ENCODE data around the gene ZC3H12A. TPM values are rescaled to one million over a fixed set of nuclear protein-coding genes. Genes with fewer than 3 reads are reported as not detected.
A peak's percentile ranks its signal among the peaks of the same experiment; 100 is the strongest.

ZC3H12A gene
- total RNA-seq, 1 donor from 2014 or later, result 4.9 TPM

DNA sequence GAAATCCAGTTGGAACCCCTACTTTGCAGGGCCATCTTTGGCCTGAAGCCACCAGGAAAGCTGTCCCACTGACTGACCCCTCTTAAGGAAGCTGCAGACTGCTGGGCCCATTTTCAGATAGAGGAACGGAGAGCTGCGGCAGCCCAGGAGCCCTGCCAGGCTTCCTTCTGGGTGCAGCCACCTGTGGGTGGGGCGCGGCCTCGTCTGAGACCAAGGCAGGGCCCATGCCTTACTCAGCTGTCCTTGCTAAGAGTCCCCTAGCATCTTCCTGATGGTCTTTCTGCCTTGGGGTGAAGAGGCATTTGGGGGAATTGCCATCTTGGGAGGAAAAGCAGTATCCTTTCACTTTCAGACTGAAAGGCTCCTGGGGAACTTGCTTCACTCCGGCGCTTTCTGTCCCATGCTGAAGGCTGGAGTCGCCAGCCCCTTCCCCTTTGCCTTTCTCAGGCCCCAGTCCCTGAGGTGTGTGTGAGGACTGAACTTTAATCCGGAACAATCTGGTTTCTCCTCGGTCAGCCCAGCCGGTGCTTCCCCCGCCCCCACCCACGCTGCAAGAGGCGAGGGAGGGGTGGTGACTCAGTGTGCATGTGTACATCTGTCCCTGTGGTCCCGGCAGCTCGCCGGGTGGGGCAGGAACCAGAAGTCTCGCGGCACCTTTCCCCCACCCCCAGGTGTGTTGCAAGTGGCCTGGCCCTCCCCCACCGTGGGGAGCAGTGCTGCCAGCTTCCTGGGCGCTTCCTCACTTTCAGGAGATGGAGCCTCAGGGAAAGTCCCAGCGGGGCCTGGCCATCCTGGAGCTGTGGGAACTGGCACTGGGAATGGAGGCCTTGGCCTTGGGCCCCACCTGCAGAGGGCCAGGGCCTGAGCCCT lies 5.1 kb downstream of the ZC3H12A start:
- no peaks in the 10 kb centered on the region for H3K9me3 ChIP-seq (replicated peaks)
- H3K27ac ChIP-seq (replicated peaks), result peak overlapping the region; percentile 91
- peaks cover 68% of the 10 kb centered on the region for H3K4me1 ChIP-seq
- H3K36me3 ChIP-seq, result peaks cover 66% of the 10 kb centered on the region
- intact Hi-C loops (cut with micrococcal nuclease), result no loop called here
- no peaks in the 10 kb centered on the region for H3K27me3 ChIP-seq (ENCODE audit: low read depth)
- TF ChIP-seq, protein P1, sequence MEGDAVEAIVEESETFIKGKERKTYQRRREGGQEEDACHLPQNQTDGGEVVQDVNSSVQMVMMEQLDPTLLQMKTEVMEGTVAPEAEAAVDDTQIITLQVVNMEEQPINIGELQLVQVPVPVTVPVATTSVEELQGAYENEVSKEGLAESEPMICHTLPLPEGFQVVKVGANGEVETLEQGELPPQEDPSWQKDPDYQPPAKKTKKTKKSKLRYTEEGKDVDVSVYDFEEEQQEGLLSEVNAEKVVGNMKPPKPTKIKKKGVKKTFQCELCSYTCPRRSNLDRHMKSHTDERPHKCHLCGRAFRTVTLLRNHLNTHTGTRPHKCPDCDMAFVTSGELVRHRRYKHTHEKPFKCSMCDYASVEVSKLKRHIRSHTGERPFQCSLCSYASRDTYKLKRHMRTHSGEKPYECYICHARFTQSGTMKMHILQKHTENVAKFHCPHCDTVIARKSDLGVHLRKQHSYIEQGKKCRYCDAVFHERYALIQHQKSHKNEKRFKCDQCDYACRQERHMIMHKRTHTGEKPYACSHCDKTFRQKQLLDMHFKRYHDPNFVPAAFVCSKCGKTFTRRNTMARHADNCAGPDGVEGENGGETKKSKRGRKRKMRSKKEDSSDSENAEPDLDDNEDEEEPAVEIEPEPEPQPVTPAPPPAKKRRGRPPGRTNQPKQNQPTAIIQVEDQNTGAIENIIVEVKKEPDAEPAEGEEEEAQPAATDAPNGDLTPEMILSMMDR (IDR thresholded peaks at IDR 0.05; ENCODE audit: borderline replicate concordance), result no peak
- peak overlapping the region; percentile 83 for H3K4me3 ChIP-seq
- DNase-seq, result peak; percentile 71

DNA sequence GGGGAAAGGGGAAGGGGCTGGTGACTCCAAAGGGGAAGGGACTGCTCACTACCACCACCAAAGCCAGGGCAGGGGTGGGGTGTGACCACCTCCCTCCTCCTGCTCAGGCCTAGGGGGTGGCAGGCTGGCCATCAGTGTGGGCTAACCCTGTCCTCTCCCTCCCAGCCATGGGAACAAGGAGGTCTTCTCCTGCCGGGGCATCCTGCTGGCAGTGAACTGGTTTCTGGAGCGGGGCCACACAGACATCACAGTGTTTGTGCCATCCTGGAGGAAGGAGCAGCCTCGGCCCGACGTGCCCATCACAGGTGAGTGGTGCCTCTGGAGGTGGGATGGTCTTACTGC lies 5.7 kb downstream of the ZC3H12A start:
- H3K4me1 ChIP-seq, result peaks cover 68% of the 10 kb centered on the region
- no peaks in the 10 kb centered on the region for H3K9me3 ChIP-seq (replicated peaks)
- H3K36me3 ChIP-seq, result peaks cover 69% of the 10 kb centered on the region
- H3K4me3 ChIP-seq, result peak overlapping the region; percentile 83
- peak overlapping the region; percentile 91 for H3K27ac ChIP-seq (replicated peaks)
- intact Hi-C loops (cut with micrococcal nuclease), result no loop called here
- DNase-seq, result no peak
- TF ChIP-seq, protein P1 (IDR thresholded peaks at IDR 0.05; ENCODE audit: borderline replicate concordance), result no peak
- no peaks in the 10 kb centered on the region for H3K27me3 ChIP-seq (ENCODE audit: low read depth)

DNA sequence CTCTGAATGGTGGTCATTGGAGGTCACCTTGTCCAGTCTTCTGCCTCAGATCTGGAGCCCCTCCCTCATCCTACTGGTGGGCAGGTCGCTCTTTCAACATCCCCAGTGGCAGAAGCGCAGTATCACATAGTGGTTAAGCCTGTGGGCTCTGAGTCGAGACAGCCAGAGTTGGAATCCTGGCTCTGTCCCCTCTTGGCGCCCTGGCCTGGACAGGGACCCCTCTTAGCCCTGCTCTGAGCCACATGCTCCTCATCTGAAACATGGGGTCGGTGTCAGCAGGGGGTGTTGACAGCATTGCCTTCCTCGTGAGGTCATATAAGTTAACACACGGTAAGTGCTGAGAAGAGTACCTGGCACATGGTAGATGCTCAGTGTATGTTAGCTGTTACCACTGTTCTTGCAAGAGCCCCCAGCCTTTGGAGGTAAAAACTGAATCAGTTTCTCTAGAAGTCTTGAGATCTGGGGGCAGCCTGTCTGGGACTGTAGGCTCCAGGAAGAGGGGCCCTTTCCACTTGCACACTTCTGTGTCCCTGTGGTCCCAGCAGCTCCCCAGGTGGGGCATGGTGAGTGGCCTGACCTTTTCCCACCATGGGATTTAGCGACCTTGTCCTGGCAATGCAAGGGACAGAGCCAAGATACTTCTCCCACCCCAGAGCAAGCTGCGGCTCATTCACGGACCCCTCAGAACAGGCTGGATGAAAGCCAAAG lies 6.4 kb downstream of the ZC3H12A start:
- Histone ChIP-seq H3K27ac (replicated peaks) (peak overlapping the region; percentile 91), H3K4me1 (peaks cover 68% of the 10 kb centered on the region), H3K4me3 (no peak overlapping the region), H3K36me3 (peaks cover 66% of the 10 kb centered on the region), H3K9me3 (replicated peaks) (no peaks in the 10 kb centered on the region), H3K27me3 (ENCODE audit: low read depth) (no peaks in the 10 kb centered on the region)
- TF ChIP-seq, protein P1 (IDR thresholded peaks at IDR 0.05; ENCODE audit: borderline replicate concordance), result no peak
- DNase-seq, result no peak
- intact Hi-C loops (cut with micrococcal nuclease), result no loop called here

DNA sequence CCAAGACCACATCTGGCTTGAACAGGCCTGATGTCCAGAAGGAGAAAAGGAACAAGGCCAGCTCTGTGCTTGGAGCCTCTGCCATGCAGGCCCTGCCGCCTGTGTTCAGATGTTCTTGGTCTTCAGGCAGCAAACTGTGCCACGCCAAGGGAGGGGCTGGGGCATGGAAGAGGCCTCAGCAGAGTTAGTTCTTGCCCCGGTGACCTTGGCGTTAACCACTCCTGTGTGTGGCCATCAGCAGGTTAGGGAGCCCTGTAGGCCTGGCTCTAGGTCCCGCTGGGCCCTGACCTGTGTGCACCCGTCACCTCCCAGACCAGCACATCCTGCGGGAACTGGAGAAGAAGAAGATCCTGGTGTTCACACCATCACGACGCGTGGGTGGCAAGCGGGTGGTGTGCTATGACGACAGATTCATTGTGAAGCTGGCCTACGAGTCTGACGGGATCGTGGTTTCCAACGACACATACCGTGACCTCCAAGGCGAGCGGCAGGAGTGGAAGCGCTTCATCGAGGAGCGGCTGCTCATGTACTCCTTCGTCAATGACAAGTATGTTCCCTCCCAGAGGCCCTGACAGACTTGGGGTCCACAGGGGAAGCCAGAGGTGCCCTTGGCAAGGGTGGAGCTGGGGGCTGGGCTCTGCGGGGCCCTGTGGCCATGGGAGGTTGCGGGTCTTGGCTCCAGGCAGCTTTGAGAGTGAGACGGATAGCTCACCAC lies 7.1 kb downstream of the ZC3H12A start:
- TF ChIP-seq, protein P1 (IDR thresholded peaks at IDR 0.05; ENCODE audit: borderline replicate concordance), result no peak
- H3K4me3 ChIP-seq, result no peak overlapping the region
- peaks cover 68% of the 10 kb centered on the region for H3K4me1 ChIP-seq
- H3K36me3 ChIP-seq, result peaks cover 60% of the 10 kb centered on the region
- intact Hi-C loops (cut with micrococcal nuclease), result no loop called here
- H3K9me3 ChIP-seq (replicated peaks), result no peaks in the 10 kb centered on the region
- no peak for DNase-seq
- no peak overlapping the region for H3K27ac ChIP-seq (replicated peaks)
- H3K27me3 ChIP-seq (ENCODE audit: low read depth), result no peaks in the 10 kb centered on the region

DNA sequence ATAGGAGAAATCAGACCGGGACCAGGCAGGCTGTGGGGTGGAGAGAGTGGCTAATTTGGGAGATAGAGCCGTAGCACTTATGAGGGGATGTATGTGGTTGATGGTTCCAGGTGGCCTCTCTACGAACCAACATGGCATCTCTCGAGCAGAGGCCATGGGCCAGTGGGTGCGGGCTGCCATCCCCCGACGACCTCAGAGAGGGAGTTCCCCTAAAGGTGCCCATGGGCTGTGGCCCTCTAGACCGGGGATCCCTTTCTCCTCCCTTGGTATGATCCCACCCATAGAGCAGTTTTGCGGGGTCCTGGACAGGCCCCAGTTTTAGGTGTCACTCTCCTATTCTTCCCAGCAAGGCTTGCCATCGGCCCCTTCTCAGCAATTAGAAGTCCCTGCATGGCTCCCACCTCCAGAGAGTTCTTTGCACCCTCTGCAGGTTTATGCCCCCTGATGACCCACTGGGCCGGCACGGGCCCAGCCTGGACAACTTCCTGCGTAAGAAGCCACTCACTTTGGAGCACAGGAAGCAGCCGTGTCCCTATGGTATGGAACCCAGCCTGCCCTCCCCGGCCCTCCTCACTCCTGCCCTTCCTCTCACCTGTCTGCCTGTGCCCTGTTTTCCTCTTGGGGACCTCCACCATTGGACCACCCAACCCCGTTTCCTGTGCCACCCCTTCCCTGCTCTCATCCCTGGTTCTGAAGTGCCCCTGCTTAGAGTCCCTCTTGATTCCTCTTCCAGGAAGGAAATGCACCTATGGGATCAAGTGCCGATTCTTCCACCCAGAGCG lies 7.8 kb downstream of the ZC3H12A start:
- Histone ChIP-seq H3K36me3 (peaks cover 60% of the 10 kb centered on the region), H3K9me3 (replicated peaks) (no peaks in the 10 kb centered on the region), H3K4me1 (peaks cover 68% of the 10 kb centered on the region), H3K27me3 (ENCODE audit: low read depth) (no peaks in the 10 kb centered on the region), H3K27ac (replicated peaks) (no peak overlapping the region), H3K4me3 (no peak overlapping the region)
- TF ChIP-seq, protein P1 (IDR thresholded peaks at IDR 0.05; ENCODE audit: borderline replicate concordance), result no peak
- intact Hi-C loops (cut with micrococcal nuclease), result no loop called here
- DNase-seq, result no peak

Measured in left ventricle myocardium inferior (tissue), 1 donor.